ENCODE results near the gene SLC6A6.

SLC6A6 gene

DNA sequence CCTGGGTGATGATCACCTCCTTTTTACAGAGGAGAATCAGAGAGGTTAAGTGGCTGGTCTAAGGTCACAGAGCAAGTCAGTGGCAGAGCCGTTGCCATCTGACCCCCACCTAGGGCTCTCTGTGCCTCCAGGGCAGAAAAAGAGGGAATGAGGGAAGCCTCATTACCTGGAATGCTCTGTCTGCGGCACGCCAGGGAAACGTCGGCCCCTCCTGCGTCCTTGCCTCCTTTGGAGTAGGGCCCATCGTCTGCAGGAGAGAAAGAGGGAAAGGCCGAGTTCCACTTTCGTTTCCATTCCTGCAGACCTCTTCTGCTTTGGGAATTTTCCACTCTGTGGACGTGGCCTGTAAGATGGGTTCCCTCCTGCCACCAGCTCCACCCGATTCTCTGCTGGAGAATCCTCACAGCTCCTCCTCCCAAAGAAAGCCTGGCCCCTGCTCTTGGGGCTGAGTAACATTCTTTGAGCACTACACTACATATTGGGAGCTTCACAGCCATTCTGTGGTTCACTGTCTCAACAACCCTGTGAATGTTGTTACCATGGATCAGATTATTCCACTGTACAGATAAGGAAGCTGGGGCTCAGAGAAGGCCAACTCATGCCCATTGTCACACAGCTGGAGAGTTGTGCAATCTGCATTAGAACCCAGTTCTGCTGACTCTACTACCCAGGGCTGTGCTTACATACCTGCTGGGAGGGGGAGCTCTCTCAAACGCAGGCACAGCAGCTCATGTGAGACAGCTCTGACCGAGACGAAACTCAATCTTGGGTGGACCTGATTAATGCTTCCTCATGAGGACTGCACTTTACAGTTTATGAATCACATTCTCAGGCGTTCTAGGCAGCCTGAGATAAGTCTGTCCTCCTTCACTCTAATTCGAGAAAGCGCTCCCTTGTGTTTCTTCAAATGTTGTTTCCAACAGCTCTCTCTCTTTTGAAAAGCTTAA is 123.6 kb downstream of the SLC6A6 start:
- no peak for DNase-seq

GRCh38 chr3:14528081-14528480 is 125.7 kb downstream of the SLC6A6 start:
- DNase-seq: no peak

- DNase-seq: no peak
Measured at GRCh38 chr3:14531856-14532395, 129.5 kb downstream of the SLC6A6 start.

- no peak for DNase-seq
Measured at GRCh38 chr3:14532691-14533456, 130.5 kb downstream of the SLC6A6 start.

- no peak for DNase-seq
Measured at GRCh38 chr3:14533457-14533958, 131.1 kb downstream of the SLC6A6 start.

DNA sequence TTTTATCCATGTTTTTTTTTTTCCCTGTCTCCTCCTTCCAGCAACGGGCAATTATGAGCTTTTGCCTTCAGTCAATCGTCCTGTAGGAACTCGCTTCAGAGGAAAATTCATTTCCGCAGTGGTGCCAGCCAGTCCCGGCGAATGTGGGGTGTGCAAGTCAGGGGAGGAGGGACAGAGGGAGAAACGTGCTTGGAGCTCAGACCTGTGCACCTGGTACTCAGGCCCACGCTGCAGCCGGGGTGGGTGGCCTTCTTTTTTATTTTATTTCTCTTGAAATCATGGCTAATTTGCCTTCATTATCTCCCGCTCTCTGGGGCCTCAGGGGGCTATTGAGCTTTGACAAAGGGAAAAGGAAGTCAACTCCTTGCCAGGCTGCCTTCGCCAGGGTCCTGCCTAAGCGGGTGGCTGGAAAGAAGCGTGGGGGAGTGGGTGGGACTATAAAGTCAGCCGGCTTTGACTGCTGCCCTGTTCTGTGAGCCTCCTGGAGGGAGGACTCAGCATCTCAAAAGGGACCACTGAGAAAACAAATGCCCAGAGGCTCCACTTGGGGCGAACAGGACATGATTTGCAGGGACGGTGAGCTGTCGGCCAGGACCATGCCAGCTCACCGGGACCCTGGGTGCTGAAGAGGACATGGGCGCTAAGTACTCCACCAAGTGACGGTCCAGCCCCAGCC is 132.2 kb downstream of the SLC6A6 start:
- no peak for DNase-seq

GRCh38 chr3:14535616-14536015 is 133.2 kb downstream of the SLC6A6 start:
- DNase-seq: no peak

DNA sequence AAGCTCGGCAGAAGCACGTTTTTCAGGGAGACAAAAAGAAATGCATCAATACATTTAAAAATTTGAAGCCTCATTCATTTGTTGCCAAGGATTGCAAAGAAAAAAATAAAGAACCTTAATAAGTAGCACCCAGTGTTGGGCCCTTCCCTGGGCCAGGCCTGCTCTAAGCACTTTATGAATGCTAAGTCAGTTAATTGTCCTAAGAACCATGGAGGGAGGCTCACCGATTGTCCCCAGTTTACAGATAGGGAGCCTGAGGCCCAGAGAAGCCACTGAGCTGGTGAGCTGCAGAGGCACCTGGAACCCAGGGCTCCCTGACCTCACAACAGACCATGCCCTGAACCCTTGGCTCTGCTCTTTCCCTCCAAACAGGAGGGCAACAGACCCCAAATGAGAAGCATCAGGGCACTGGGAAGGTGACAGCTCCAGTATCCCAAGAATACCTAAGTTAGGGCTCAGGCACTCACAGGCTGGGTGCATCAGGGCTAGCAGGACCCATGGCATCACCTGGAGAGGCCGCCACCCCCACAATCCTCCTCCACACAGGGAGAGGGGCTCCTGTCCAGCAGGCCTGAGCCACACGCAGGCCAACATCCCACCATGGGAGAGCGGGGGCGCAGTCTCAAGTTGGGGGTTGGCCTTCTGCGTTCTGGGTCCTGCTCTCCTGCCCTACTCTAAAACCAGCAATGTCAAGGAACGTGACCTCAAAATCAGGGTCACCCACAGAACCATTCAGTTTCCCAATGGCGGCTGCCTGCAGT is 133.8 kb downstream of the SLC6A6 start:
- DNase-seq: no peak

DNA sequence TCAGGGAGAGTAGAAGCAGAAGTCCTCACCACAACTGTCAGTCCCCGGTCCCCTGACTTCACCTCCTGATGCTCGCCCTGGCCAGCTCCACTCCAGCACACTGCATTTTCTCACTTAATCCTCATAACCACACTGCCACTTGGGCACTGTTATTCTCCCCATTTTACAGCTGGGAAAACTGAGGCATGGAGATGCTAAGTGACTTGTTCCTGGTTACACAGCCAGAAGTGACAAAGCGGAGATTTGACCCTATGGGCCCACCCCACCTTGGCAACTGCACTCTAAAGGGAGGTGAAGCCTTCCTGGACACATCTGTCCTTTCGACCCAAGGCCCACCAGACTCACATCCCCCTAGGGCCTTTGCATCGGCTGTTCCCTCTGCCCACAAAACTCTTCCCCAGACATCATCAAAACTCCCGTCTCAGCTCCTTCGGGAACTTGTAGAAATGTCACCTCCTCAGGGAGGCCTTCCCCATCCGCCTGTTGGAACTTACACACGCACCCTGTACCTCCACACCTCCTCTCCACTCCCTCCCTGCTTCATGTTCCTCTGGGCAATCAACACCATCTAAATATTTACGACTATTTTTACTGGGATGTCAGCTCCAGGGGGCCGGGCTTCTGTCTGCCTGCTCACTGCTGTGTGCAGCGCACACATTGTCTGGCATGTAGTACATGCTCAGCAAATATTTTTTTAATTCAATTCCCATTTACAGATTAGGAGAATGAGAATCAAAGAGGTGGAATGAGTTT is 134.6 kb downstream of the SLC6A6 start:
- DNase-seq: no peak

- no peak for DNase-seq
Measured at GRCh38 chr3:14537590-14538450, 135.4 kb downstream of the SLC6A6 start.

- DNase-seq: no peak
Measured at GRCh38 chr3:14538451-14539088, 136.2 kb downstream of the SLC6A6 start.
